SK-N-SH (cell line): Measurements from ENCODE around the gene SYNJ2. TPM values are rescaled to one million over a fixed set of nuclear protein-coding genes. Genes with fewer than 3 reads are reported as not detected.

ENCODE experiments used
- CTCF ChIA-PET: fragments of 300-600, 350-600 bp; formaldehyde crosslinking; extraction: SDS; loops from one replicate; lab custom pipeline; 2021; lab: Yijun Ruan, JAX
- POLR2A ChIA-PET: fragments of 350-600 bp; sonication (Branson Sonifier 250); formaldehyde crosslinking; extraction: SDS; loops from one replicate; lab custom pipeline; 2020; ENCODE audit warnings: antibody characterized with exemption, inconsistent platforms; lab: Yijun Ruan, JAX
- DNase-seq: peaks from one replicate; pipeline ENCODE4 v3.0.0; 2012
- H2AFZ ChIP-seq: fragments of 200-600 bp; sonication (generic); 2 replicates; pipeline ENCODE4 v1.8.1; 2016; ENCODE audit warnings: antibody characterized with exemption, mild to moderate bottlenecking, low read depth
- H3F3A ChIP-seq: fragments of 200-600 bp; sonication (generic); replicated peaks from 2 replicates; pipeline ENCODE3; 2016; ENCODE audit warnings: antibody characterized with exemption, mild to moderate bottlenecking; ENCODE audit not compliant: insufficient read depth
- H3K27ac ChIP-seq, 2 experiments: fragments of 200-500 bp in 1 of 2; fragments of 200-600 bp in 1 of 2; sonication (Bioruptor generic) in 1 of 2; sonication (generic), shearing (Covaris generic) in 1 of 2; 2 replicates each; pipeline versions ENCODE4 v1.5.1 to v1.6.1; 2014 to 2016; ENCODE audit warnings: low read depth in 2 of 2, inconsistent platforms in 1 of 2, low read length in 1 of 2, mild to moderate bottlenecking in 1 of 2, mixed read lengths in 1 of 2
- H3K27me3 ChIP-seq: fragments of 200-600 bp; sonication (generic), shearing (Covaris generic); 2 replicates; pipeline ENCODE4 v1.6.1; 2016; ENCODE audit warnings: mixed run types; ENCODE audit not compliant: insufficient read depth
- H3K36me3 ChIP-seq, 2 experiments: fragments of 200-500 bp in 1 of 2; fragments of 200-600 bp in 1 of 2; sonication (Bioruptor generic) in 1 of 2; sonication (generic) in 1 of 2; replicated peaks in 1 of 2; 2 replicates each; pipeline versions ENCODE3 to v1.5.1; 2014 to 2016; ENCODE audit warnings: low read length in 1 of 2, mild to moderate bottlenecking in 1 of 2; ENCODE audit not compliant: insufficient read depth in 2 of 2, control insufficient read depth in 1 of 2
- H3K4me1 ChIP-seq, 2 experiments: fragments of 200-500 bp in 1 of 2; fragments of 200-600 bp in 1 of 2; sonication (Bioruptor generic) in 1 of 2; sonication (generic), shearing (Covaris generic) in 1 of 2; 2 replicates each; pipeline versions ENCODE4 v1.5.1 to v1.6.1; 2014 to 2016; ENCODE audit warnings: low read depth in 1 of 2, low read length in 1 of 2, mixed run types in 1 of 2; ENCODE audit not compliant: insufficient read depth in 2 of 2, control insufficient read depth in 1 of 2
- H3K4me2 ChIP-seq: fragments of 200-600 bp; sonication (generic), shearing (Covaris generic); 2 replicates; pipeline ENCODE4 v1.6.1; 2017; ENCODE audit warnings: mixed run types
- H3K4me3 ChIP-seq, 2 experiments: fragments of 200-500 bp in 1 of 2; fragments of 200-600 bp in 1 of 2; sonication (Bioruptor generic) in 1 of 2; sonication (generic), shearing (Covaris generic) in 1 of 2; 2 replicates each; pipeline versions ENCODE4 v1.5.1 to v1.8.1; 2014 to 2016; ENCODE audit warnings: low read depth in 2 of 2, inconsistent platforms in 1 of 2, low read length in 1 of 2, mild to moderate bottlenecking in 1 of 2, mixed read lengths in 1 of 2, moderate library complexity in 1 of 2
- H3K79me2 ChIP-seq: fragments of 200-600 bp; sonication (generic); 2 replicates; pipeline ENCODE4 v1.8.1; 2017; ENCODE audit warnings: mild to moderate bottlenecking; ENCODE audit not compliant: insufficient read depth
- H3K9ac ChIP-seq: fragments of 200-600 bp; sonication (generic); 2 replicates; pipeline ENCODE4 v1.6.1; 2017; ENCODE audit warnings: mixed run types
- H3K9me2 ChIP-seq: fragments of 200-600 bp; sonication (generic); 2 replicates; pipeline ENCODE4 v1.6.1; 2017; ENCODE audit warnings: mixed run types
- H3K9me3 ChIP-seq: fragments of 200-600 bp; sonication (generic); 2 replicates; pipeline ENCODE4 v1.6.1; 2017; ENCODE audit warnings: mixed run types, mild to moderate bottlenecking, moderate library complexity
- H4K20me1 ChIP-seq: fragments of 200-600 bp; sonication (generic); 2 replicates; pipeline ENCODE4 v1.6.1; 2017; ENCODE audit warnings: mild to moderate bottlenecking, mixed run types; ENCODE audit not compliant: insufficient read depth
- ELF1 ChIP-seq: IDR thresholded peaks from 2 replicates; pipeline ENCODE4 v1.4.0; 2012
- EP300 ChIP-seq, 2 experiments: IDR thresholded peaks; 2 replicates each; pipeline versions ENCODE4 v1.4.0 to v1.6.1; 2012; ENCODE audit warnings: borderline replicate concordance in 1 of 2, low read depth in 1 of 2, low read length in 1 of 2
- FOSL2 ChIP-seq: IDR thresholded peaks from 2 replicates; pipeline ENCODE4 v1.4.0; 2012; ENCODE audit warnings: low read depth, mild to moderate bottlenecking, moderate library complexity, borderline replicate concordance
- FOXJ3 ChIP-seq: sonication (generic); formaldehyde crosslinking; IDR thresholded peaks from 2 replicates; pipeline ENCODE4 v1.5.1; 2020; ENCODE audit warnings: mild to moderate bottlenecking, missing genetic modification reagents
- GATA2 ChIP-seq: sonication (generic); formaldehyde crosslinking; IDR thresholded peaks from 2 replicates; pipeline ENCODE4 v1.5.0; 2020; ENCODE audit warnings: mild to moderate bottlenecking, missing genetic modification reagents
- RCOR1 ChIP-seq: fragments of 150-350 bp; IDR thresholded peaks from 2 replicates; pipeline ENCODE4 v1.6.1; 2017; ENCODE audit warnings: antibody characterized with exemption, low read length
- RFX5 ChIP-seq: IDR thresholded peaks from 2 replicates; pipeline ENCODE4 v1.6.1; 2012; ENCODE audit warnings: mild to moderate bottlenecking, improper control_type of control experiment, low read length
- TCF12 ChIP-seq: IDR thresholded peaks from 2 replicates; pipeline ENCODE4 v1.4.0; 2012
- YY1 ChIP-seq: IDR thresholded peaks from 2 replicates; pipeline ENCODE4 v1.4.0; 2012; ENCODE audit warnings: low read depth, mild to moderate bottlenecking
- WGBS: methylation state at CpG from one replicate; pipeline ENCODE4 v1.1.6; 2017; ENCODE audit warnings: low lambda C conversion rate; 5-methylcytosine and 5-hydroxymethylcytosine counted together
- polyA plus RNA-seq, 3 experiments: library from polyadenylated mRNA; depleted of rRNA; stranded (reverse); fragments of >200 nt; gene quantifications; 2 replicates each; pipeline ENCODE4 v1.2.3, GENCODE V29; 2012
- TF ChIP-seq, protein P1 (sequence below): IDR thresholded peaks from 2 replicates; pipeline ENCODE4 v1.4.0; 2012; ENCODE audit warnings: low read depth, borderline replicate concordance
- TF ChIP-seq, protein P2 (sequence below): IDR thresholded peaks from 2 replicates; pipeline ENCODE4 v1.4.0; 2012; ENCODE audit warnings: low read depth
- TF ChIP-seq, protein P3 (sequence below): fragments of 150-350 bp; IDR thresholded peaks from 2 replicates; pipeline ENCODE4 v1.6.1; 2017; ENCODE audit warnings: antibody characterized with exemption, low read length, low read depth, borderline replicate concordance
- TF ChIP-seq, protein P4 (sequence below): fragments of 200-600 bp; sonication (generic); IDR thresholded peaks from 2 replicates; pipeline ENCODE4 v1.6.1; 2017; ENCODE audit warnings: antibody characterized with exemption, mild to moderate bottlenecking, moderate library complexity
- TF ChIP-seq, protein P5 (sequence below): fragments of 150-350 bp; IDR thresholded peaks from 2 replicates; pipeline ENCODE4 v1.6.1; 2016; ENCODE audit warnings: mild to moderate bottlenecking, low read depth, low read length

Gene SYNJ2
- polyA plus RNA-seq, 1 of the 3 experiments (the other 2 are of a cell fraction): 40.0 TPM

DNA sequence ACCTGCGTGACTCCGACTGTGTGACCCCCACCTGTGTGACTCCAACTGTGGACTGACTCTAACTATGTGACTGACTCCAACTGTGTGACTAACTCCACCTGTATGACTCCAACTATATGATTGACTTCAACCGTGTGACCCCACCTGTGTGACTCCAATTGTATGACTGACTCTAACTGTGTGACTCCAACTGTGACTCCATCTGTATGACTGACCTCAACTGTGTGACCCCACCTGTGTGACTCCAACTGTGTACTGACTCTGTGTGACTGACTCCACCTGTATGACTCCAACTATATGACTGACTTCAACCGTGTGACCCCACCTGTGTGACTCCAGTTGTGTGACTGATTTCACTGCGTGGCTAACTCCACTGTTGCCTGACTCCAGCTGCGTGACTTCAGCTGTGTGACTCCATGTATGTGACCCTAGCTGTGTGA lies 38.6 kb downstream of the SYNJ2 start:
- Histone ChIP-seq H3K36me3 (peaks cover 4 to 23% of the 10 kb centered on the region in 2 experiments), H3K27me3 (no peaks in the 10 kb centered on the region), H4K20me1 (no peaks in the 10 kb centered on the region), H3K27ac (peak overlapping the region in 1 of 2 experiments; percentile 19; a peak in 1 of 4 replicates), H3K4me3 (no peak overlapping the region), H3F3A (peaks cover 24% of the 10 kb centered on the region), H3K9me2 (no peaks in the 10 kb centered on the region), H3K4me1 (peaks cover 2 to 20% of the 10 kb centered on the region in 2 experiments; a peak in 3 of 4 replicates), H2AFZ (no peak overlapping the region), H3K9ac (no peak overlapping the region), H3K9me3 (no peaks in the 10 kb centered on the region), H3K4me2 (no peak overlapping the region), H3K79me2 (peaks cover 86% of the 10 kb centered on the region)
- 76% methylated on average over 5 of the region's 6 CpGs for WGBS
- TF ChIP-seq TCF12: no peak
- no peak for TF ChIP-seq FOXJ3 (CRISPR knock-in tag)
- no peak for TF ChIP-seq EP300 (IDR thresholded peaks at IDR 0.05; ENCODE audit: borderline replicate concordance in 1 of 2, low read depth in 1 of 2, low read length in 1 of 2)
- TF ChIP-seq RCOR1: no peak
- no peak for TF ChIP-seq FOSL2
- CTCF ChIA-PET: interaction anchor here (1.3 kb wide), 1 partner anchor 264 kb away, joined by 3 read pairs; no protein-coding TSS in a partner anchor
- no peak for DNase-seq
- POLR2A ChIA-PET: no interaction called here

DNA sequence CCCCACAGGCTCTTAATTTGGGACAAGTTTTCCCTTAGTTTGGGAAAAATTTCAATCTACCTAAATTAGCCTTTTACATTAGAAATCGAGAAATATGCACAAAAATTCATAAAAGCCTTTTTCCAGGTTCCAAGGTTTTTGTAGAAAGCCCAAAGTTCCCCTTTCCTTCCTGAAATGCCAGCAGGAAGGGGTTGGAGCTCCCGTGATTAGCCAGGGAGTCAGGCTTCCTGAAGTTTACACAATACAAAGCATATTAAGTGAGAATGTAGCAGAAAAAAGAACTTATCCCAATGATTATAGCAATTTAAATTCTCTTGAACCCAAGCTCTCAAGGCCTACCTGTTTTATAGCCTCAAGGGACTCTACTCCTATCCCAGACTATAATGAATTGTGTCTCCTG lies 39.1 kb downstream of the SYNJ2 start:
- Histone ChIP-seq H3K27me3 (no peaks in the 10 kb centered on the region), H3K9me3 (no peaks in the 10 kb centered on the region), H3K4me2 (no peak overlapping the region), H2AFZ (no peak overlapping the region), H3K36me3 (peaks cover 4 to 23% of the 10 kb centered on the region in 2 experiments), H3F3A (peaks cover 29% of the 10 kb centered on the region), H3K4me3 (no peak overlapping the region), H3K79me2 (peaks cover 84% of the 10 kb centered on the region), H3K27ac (peak overlapping the region in 1 of 2 experiments; percentile 19; a peak in 2 of 4 replicates), H3K9ac (no peak overlapping the region), H3K9me2 (no peaks in the 10 kb centered on the region), H4K20me1 (no peaks in the 10 kb centered on the region), H3K4me1 (peaks cover 2 to 19% of the 10 kb centered on the region in 2 experiments; a peak in 3 of 4 replicates)
- ChIA-PET POLR2A (no interaction called here), CTCF (interaction anchor here (1.3 kb wide), 1 partner anchor 264 kb away, joined by 3 read pairs; no protein-coding TSS in a partner anchor)
- DNase-seq: no peak
- TF ChIP-seq, protein P1, sequence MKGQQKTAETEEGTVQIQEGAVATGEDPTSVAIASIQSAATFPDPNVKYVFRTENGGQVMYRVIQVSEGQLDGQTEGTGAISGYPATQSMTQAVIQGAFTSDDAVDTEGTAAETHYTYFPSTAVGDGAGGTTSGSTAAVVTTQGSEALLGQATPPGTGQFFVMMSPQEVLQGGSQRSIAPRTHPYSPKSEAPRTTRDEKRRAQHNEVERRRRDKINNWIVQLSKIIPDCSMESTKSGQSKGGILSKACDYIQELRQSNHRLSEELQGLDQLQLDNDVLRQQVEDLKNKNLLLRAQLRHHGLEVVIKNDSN: no peak
- no peak for TF ChIP-seq GATA2
- TF ChIP-seq, protein P2, sequence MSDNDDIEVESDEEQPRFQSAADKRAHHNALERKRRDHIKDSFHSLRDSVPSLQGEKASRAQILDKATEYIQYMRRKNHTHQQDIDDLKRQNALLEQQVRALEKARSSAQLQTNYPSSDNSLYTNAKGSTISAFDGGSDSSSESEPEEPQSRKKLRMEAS: no peak
- TF ChIP-seq FOSL2: no peak
- no peak for TF ChIP-seq RFX5
- TF ChIP-seq, protein P3, sequence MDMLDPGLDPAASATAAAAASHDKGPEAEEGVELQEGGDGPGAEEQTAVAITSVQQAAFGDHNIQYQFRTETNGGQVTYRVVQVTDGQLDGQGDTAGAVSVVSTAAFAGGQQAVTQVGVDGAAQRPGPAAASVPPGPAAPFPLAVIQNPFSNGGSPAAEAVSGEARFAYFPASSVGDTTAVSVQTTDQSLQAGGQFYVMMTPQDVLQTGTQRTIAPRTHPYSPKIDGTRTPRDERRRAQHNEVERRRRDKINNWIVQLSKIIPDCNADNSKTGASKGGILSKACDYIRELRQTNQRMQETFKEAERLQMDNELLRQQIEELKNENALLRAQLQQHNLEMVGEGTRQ: no peak
- TF ChIP-seq, protein P4, sequence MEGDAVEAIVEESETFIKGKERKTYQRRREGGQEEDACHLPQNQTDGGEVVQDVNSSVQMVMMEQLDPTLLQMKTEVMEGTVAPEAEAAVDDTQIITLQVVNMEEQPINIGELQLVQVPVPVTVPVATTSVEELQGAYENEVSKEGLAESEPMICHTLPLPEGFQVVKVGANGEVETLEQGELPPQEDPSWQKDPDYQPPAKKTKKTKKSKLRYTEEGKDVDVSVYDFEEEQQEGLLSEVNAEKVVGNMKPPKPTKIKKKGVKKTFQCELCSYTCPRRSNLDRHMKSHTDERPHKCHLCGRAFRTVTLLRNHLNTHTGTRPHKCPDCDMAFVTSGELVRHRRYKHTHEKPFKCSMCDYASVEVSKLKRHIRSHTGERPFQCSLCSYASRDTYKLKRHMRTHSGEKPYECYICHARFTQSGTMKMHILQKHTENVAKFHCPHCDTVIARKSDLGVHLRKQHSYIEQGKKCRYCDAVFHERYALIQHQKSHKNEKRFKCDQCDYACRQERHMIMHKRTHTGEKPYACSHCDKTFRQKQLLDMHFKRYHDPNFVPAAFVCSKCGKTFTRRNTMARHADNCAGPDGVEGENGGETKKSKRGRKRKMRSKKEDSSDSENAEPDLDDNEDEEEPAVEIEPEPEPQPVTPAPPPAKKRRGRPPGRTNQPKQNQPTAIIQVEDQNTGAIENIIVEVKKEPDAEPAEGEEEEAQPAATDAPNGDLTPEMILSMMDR: no peak
- no peak for TF ChIP-seq EP300 (IDR thresholded peaks at IDR 0.05; ENCODE audit: borderline replicate concordance in 1 of 2, low read depth in 1 of 2, low read length in 1 of 2)
- TF ChIP-seq, protein P5, sequence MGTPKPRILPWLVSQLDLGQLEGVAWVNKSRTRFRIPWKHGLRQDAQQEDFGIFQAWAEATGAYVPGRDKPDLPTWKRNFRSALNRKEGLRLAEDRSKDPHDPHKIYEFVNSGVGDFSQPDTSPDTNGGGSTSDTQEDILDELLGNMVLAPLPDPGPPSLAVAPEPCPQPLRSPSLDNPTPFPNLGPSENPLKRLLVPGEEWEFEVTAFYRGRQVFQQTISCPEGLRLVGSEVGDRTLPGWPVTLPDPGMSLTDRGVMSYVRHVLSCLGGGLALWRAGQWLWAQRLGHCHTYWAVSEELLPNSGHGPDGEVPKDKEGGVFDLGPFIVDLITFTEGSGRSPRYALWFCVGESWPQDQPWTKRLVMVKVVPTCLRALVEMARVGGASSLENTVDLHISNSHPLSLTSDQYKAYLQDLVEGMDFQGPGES: no peak
- no peak for TF ChIP-seq ELF1
- TF ChIP-seq YY1: no peak
- WGBS: 84% methylated on average over 2 of the region's 2 CpGs
